ENCODE measurements around the gene TM2D1. TPM values are rescaled to one million over a fixed set of nuclear protein-coding genes. Genes with fewer than 3 reads are reported as not detected.

The TM2D1 gene
- polyA plus RNA-seq, 1 donor from 2014 or later: 46.8 TPM

GRCh38 chr1:61642475-61643232 lies 82.3 kb downstream of the TM2D1 start:
- Mint-ChIP-seq H3K27me3 (peaks cover 4% of the 10 kb centered on the region), H3K4me3 (peak overlapping the region in 1 of 4 donors; percentile 20), H3K9me3 (no peaks in the 10 kb centered on the region), H3K4me1 (peaks cover 6 to 10% (median 8%) of the 10 kb centered on the region in 3 donors), H3K27ac (no peak overlapping the region), H3K36me3 (no peaks in the 10 kb centered on the region)

GRCh38 chr1:61641578-61642336 lies 83.2 kb downstream of the TM2D1 start:
- no peaks in the 10 kb centered on the region for H3K9me3 Mint-ChIP-seq
- H3K27ac Mint-ChIP-seq: peak overlapping the region in 1 of 3 donors; percentile 69
- H3K4me3 Mint-ChIP-seq: peak overlapping the region; percentile 37 to 94 (median 88)

GRCh38 chr1:61640531-61641530 lies 84.1 kb downstream of the TM2D1 start:
- Mint-ChIP-seq H3K4me3 (peak overlapping the region; percentile 37 to 94 (median 88)), H3K27me3 (peaks cover 7% of the 10 kb centered on the region), H3K27ac (peak overlapping the region in 2 of 3 donors; percentile 69 to 74), H3K36me3 (no peaks in the 10 kb centered on the region), H3K9me3 (no peaks in the 10 kb centered on the region), H3K4me1 (peaks cover 6 to 10% (median 8%) of the 10 kb centered on the region in 3 donors)

More at GRCh38 chr1:61641578-61642336, 83.2 kb downstream of the TM2D1 start:
- H3K36me3 Mint-ChIP-seq: no peaks in the 10 kb centered on the region
- peaks cover 6 to 10% (median 8%) of the 10 kb centered on the region in 3 donors for H3K4me1 Mint-ChIP-seq
- H3K27me3 Mint-ChIP-seq: peaks cover 3% of the 10 kb centered on the region

- Mint-ChIP-seq H3K27ac (no peak overlapping the region), H3K27me3 (peaks cover 8% of the 10 kb centered on the region), H3K9me3 (no peaks in the 10 kb centered on the region), H3K36me3 (no peaks in the 10 kb centered on the region), H3K4me1 (peaks cover 6 to 10% (median 8%) of the 10 kb centered on the region in 3 donors), H3K4me3 (peak overlapping the region in 2 of 4 donors; percentile 5)
Measured at GRCh38 chr1:61639608-61640336, 85.2 kb downstream of the TM2D1 start.

GRCh38 chr1:61638911-61639605 lies 85.9 kb downstream of the TM2D1 start:
- no peaks in the 10 kb centered on the region for H3K9me3 Mint-ChIP-seq
- H3K36me3 Mint-ChIP-seq: no peaks in the 10 kb centered on the region
- peaks cover 8% of the 10 kb centered on the region for H3K27me3 Mint-ChIP-seq
- no peak overlapping the region for H3K27ac Mint-ChIP-seq
- no peak overlapping the region for H3K4me3 Mint-ChIP-seq
- H3K4me1 Mint-ChIP-seq: peaks cover 6 to 10% (median 8%) of the 10 kb centered on the region in 3 donors

GRCh38 chr1:61638296-61638695 lies 86.6 kb downstream of the TM2D1 start:
- Mint-ChIP-seq H3K27ac (no peak overlapping the region), H3K4me1 (peaks cover 6 to 10% (median 8%) of the 10 kb centered on the region in 3 donors), H3K36me3 (no peaks in the 10 kb centered on the region), H3K4me3 (no peak overlapping the region), H3K27me3 (peaks cover 8% of the 10 kb centered on the region), H3K9me3 (no peaks in the 10 kb centered on the region)

- Mint-ChIP-seq H3K4me1 (peaks cover 6 to 10% (median 8%) of the 10 kb centered on the region in 3 donors), H3K4me3 (no peak overlapping the region), H3K36me3 (no peaks in the 10 kb centered on the region), H3K27me3 (peaks cover 8% of the 10 kb centered on the region), H3K27ac (no peak overlapping the region), H3K9me3 (no peaks in the 10 kb centered on the region)
Measured at GRCh38 chr1:61637470-61637869, 87.5 kb downstream of the TM2D1 start.

GRCh38 chr1:61636814-61637213 lies 88.1 kb downstream of the TM2D1 start:
- H3K4me1 Mint-ChIP-seq: peaks cover 6 to 8% (median 8%) of the 10 kb centered on the region in 3 donors
- no peaks in the 10 kb centered on the region for H3K9me3 Mint-ChIP-seq
- no peaks in the 10 kb centered on the region for H3K36me3 Mint-ChIP-seq
- H3K4me3 Mint-ChIP-seq: no peak overlapping the region
- peaks cover 8% of the 10 kb centered on the region for H3K27me3 Mint-ChIP-seq
- no peak overlapping the region for H3K27ac Mint-ChIP-seq

GRCh38 chr1:61636376-61636775 lies 88.6 kb downstream of the TM2D1 start:
- H3K27me3 Mint-ChIP-seq: peaks cover 8% of the 10 kb centered on the region
- no peak overlapping the region for H3K27ac Mint-ChIP-seq
- no peak overlapping the region for H3K4me3 Mint-ChIP-seq
- peaks cover 3 to 4% (median 3%) of the 10 kb centered on the region in 3 donors for H3K4me1 Mint-ChIP-seq
- H3K9me3 Mint-ChIP-seq: no peaks in the 10 kb centered on the region
- no peaks in the 10 kb centered on the region for H3K36me3 Mint-ChIP-seq

- H3K4me1 Mint-ChIP-seq: no peaks in the 10 kb centered on the region
- H3K36me3 Mint-ChIP-seq: no peaks in the 10 kb centered on the region
- peaks cover 5% of the 10 kb centered on the region for H3K27me3 Mint-ChIP-seq
- H3K9me3 Mint-ChIP-seq: no peaks in the 10 kb centered on the region
- H3K4me3 Mint-ChIP-seq: no peak overlapping the region
- H3K27ac Mint-ChIP-seq: no peak overlapping the region
Measured at GRCh38 chr1:61635557-61635956, 89.4 kb downstream of the TM2D1 start.

GRCh38 chr1:61631436-61631835 lies 93.5 kb downstream of the TM2D1 start:
- Mint-ChIP-seq H3K27ac (no peak overlapping the region), H3K9me3 (no peaks in the 10 kb centered on the region), H3K36me3 (no peaks in the 10 kb centered on the region), H3K4me1 (no peaks in the 10 kb centered on the region), H3K4me3 (no peak overlapping the region), H3K27me3 (peaks cover 7% of the 10 kb centered on the region)
